Esophagus squamous epithelium (tissue), 4 donors: ENCODE results near the gene LRRC59.

ENCODE experiments used
- CTCF ChIP-seq, 6 experiments: fragments of 450-650 bp in 4 of 6; fragments of 200-600 bp in 2 of 6; sonication (generic) in 2 of 6; IDR thresholded peaks; one replicate each; pipeline ENCODE4 v1.5.1; 2016 to 2019; ENCODE audit warnings: antibody characterized with exemption in 6 of 6, mild to moderate bottlenecking in 4 of 6, moderate library complexity in 4 of 6
- POLR2A ChIP-seq, 4 donors: fragments of 450-650 bp; IDR thresholded peaks; one replicate each; pipeline ENCODE4 v1.6.1; 2017; ENCODE audit warnings: antibody characterized with exemption in 4 of 4, mild to moderate bottlenecking in 4 of 4, moderate library complexity in 3 of 4

DNA sequence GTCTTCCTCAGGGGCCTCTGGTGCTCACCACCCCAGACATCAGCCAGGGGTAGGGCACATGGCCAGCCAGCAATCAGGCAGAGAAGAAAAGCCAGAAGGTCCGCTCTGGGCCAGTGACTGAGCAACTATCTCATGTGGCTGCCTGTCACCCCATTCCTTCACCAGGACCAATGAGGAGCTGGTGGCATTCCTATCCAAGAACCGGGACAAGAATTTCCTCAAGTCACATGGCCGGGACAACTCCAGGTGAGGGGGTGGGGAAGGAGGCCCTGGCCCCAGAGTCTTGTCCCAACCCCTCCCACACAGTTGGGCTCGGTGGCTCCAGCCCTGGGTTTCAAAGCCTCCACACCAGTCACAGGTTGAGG lies 42.0 kb downstream of the LRRC59 start:
- TF ChIP-seq CTCF (IDR thresholded peaks at IDR 0.05) (no peak), POLR2A (IDR thresholded peaks at IDR 0.05) (no peak)
